CD4-positive, alpha-beta T cell treated with Interleukin-2 at 100 ng/mL for 4 hours (primary cell): ENCODE data around the gene P2RX7.
"Not testable (repeated sequence)": the region's sequence is repeated elsewhere in the genome, so short reads cannot be mapped to it uniquely, and the experiment has no call there.

Experiments
- DNase-seq: peaks from one replicate; pipeline ENCODE4 v3.0.0-alpha.2; 2020; ENCODE audit warnings: low spot score

The P2RX7 gene

DNA sequence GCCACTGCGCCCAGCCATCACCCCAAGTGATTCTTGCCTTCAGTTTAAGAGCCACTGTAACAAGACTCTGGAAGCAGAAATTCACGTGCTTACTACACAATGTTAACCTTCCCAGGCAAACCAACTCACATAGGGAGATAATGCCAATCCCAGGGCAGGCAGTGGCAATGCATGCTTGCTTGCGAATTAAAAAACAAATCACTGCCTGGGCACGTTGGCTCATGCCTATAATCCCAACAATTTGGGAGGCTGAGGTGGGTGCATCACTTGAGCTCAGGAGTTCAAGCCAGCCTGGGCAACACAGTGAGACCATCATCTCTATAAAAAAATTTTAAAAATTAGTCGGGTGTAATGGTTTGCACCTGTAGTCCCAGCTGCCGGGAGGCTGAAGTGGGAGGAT is 39.5 kb downstream of the P2RX7 start:
- no peak for DNase-seq

DNA sequence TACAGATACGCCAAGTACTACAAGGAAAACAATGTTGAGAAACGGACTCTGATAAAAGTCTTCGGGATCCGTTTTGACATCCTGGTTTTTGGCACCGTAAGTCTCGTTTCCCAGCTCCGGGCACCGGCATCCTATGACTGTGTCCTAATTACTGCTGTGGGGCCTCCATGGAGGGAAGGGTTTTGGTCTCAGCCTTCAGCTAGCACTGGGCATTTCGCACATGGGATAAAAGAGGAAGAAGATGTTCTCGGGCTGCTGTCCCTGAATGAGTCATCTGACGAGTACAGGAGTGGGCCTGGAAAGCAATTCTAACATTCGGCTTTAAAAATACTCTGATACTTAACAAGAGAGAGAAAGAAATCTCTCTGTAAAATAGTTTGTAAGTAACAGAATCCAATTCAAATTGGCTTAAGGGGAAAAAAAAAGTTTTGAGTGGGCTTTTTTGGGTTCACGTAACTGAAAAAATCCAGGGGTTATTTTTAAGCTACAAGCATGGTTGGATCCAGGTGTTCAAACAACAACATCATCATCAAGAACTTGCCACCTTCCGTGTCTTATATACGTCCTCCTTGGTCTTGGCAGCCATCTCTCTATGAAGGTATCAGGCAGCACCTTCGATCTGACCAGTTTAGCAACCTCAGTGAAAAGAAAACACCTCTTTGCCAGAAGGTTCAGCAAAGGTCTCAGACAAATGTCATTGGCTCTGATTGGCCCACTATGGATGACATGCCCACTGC is 42.9 kb downstream of the P2RX7 start:
- no peak for DNase-seq

DNA sequence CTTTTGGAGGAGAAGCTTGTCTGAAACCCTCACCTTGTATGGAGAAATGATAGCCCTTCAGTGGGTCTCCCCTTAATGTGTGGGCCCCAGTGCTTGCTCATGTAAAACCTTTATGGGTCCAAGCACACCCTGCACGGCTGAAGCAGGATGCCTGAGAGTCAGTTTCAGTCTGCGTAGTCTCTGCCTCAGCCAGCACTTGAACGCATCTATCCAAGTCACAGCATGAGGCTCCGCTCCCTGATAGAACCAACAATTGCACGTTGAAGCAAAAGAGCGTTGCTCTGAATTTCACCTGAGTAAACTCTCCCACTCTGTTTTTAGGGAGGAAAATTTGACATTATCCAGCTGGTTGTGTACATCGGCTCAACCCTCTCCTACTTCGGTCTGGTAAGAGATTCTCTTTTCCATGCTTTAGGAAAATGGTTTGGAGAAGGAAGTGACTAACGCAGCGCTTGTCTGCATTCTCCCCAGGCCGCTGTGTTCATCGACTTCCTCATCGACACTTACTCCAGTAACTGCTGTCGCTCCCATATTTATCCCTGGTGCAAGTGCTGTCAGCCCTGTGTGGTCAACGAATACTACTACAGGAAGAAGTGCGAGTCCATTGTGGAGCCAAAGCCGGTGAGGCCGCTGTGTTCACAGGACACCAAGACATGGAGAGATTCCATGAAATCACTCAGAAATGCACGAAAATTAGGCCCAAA is 44.3 kb downstream of the P2RX7 start:
- no peak for DNase-seq

DNA sequence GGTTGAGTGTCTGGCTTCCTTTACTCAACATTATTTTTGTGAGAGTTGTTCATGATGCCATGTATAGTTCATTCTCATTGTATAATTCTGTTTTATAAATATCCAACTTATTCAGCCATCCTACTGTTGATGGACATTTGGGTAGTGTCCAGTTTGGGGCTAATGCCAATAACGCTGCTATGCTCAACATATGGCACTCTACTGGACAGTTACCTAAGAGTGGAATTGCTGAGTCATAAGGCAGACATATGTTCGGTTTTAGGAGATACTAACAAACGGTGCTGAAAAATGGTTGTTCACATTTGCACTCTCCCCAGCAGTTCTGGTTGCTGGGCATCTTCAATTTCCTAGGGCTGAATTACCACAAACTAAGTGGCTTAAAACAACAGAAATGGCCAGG is 48.5 kb downstream of the P2RX7 start:
- DNase-seq = no peak

DNA sequence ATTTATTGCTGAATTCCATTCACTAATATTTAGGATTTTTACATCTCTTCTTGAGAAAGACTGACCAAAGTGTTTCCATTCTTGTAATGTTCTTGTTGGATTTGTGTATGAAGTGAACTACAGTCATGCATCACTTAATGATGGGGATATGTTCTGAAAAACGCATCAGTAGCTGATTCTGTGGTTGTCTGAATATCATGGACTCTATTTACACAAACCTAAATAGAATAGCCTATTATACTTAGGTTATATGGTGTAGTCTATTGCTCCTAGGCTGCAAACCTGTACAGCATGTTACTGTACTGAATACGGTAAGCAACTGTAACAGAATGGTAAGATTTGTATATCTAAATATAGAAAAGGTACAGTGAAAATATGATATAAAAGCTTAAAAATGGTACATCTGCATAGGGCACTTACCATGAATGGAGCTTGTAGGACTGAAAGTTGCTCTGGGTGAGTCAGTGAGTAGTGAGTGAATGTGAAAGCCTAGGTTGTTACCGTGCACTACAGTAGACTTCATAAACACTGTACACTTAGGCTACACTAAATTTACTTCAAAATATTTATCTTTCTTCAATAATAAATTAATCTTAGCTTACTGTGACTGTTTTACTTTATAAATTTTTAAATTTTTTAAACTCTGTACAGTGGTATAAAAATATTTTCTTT is 49.7 kb downstream of the P2RX7 start:
- DNase-seq = no peak

DNA sequence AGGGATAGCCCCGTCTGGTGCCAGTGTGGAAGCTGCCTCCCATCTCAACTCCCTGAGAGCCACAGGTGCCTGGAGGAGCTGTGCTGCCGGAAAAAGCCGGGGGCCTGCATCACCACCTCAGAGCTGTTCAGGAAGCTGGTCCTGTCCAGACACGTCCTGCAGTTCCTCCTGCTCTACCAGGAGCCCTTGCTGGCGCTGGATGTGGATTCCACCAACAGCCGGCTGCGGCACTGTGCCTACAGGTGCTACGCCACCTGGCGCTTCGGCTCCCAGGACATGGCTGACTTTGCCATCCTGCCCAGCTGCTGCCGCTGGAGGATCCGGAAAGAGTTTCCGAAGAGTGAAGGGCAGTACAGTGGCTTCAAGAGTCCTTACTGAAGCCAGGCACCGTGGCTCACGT is 51.7 kb downstream of the P2RX7 start:
- no peak for DNase-seq

DNA sequence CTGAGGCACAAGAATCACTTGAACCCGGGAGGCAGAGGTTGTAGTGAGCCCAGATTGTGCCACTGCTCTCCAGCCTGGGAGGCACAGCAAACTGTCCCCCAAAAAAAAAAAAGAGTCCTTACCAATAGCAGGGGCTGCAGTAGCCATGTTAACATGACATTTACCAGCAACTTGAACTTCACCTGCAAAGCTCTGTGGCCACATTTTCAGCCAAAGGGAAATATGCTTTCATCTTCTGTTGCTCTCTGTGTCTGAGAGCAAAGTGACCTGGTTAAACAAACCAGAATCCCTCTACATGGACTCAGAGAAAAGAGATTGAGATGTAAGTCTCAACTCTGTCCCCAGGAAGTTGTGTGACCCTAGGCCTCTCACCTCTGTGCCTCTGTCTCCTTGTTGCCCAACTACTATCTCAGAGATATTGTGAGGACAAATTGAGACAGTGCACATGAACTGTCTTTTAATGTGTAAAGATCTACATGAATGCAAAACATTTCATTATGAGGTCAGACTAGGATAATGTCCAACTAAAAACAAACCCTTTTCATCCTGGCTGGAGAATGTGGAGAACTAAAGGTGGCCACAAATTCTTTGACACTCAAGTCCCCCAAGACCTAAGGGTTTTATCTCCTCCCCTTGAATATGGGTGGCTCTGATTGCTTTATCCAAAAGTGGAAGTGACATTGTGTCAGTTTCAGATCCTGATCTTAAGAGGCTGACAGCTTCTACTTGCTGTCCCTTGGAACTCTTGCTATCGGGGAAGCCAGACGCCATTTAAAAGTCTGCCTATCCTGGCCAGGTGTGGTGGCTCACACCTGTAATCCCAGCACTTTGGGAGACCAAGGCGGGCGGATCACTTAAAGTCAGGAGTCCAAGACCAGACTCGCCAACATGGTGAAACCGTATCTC is 52.6 kb downstream of the P2RX7 start:
- DNase-seq = no peak

DNA sequence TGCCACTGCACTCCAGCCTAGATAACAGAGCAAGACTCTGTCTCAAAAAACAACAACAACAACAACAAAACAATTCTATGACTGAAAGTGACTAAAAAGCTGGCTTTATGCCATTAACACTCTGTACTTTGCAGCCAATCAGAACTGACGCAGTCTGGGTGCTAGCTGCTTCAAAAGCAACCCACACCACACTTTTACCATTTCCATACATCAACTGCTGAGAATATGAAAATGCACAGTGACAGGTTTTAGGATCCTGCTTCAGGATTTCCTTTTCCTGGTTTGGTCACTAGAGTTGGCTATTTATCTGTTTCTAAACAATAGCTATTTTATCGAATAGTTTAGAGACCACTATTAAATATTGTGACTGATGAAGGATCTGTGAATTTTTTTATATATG is 54.1 kb downstream of the P2RX7 start:
- DNase-seq = no peak

DNA sequence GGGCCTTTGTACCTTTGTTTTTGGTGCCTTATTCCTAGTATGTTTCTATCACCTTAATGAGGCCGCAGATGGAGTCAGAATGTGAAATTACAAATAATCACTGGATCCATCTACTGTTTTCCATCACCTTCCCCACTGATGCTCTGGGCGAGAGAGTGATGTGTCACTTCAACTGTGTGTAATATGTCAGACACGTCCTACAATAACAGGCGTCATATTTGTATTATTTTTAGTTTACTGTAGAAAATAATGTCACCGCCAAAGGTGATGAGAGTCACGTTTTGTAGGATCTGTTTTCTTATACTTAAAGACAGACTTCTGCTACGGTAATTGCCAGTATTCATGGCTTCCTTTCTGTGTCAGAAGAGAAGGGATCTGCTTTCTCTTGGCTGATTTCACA is 54.8 kb downstream of the P2RX7 start:
- no peak for DNase-seq

DNA sequence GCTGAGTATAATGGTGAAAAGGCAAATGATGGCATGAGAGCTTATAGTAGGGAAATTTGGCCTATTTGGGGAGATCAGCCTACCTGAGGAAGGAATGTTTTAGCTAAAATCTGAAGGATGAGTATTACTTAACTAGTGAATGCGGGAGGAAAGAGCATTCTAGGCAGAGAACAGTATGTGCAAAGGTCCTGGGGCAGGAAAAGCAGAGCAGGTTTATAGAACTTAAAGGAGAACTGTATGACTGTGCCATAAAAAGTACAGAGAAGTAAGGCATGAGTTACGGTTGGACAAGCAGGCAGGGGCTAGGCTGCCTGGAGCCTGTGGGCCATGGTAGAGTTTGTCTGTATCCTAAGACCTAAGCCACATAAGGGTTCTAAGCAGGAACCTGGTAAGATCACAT is 55.6 kb downstream of the P2RX7 start:
- no peak for DNase-seq

DNA sequence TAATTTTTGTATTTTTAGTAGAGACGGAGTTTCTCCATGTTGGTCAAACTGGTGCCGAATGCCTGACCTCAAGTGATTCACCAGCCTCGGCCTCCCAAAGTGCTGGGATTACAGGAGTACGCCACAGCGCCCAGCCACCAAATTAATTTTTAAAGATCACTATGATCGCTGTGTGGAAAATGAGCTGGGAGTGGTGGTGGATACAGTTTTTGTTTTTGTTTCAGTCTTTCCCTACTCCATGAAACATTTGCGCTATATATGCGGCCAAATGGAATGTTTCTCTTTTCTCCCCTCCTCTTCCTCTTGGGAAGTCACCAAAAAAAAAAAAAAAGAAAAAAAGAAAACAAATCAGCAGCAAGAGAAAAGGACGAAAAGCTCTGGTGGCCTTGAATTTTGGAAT is 56.5 kb downstream of the P2RX7 start:
- DNase-seq = no peak

DNA sequence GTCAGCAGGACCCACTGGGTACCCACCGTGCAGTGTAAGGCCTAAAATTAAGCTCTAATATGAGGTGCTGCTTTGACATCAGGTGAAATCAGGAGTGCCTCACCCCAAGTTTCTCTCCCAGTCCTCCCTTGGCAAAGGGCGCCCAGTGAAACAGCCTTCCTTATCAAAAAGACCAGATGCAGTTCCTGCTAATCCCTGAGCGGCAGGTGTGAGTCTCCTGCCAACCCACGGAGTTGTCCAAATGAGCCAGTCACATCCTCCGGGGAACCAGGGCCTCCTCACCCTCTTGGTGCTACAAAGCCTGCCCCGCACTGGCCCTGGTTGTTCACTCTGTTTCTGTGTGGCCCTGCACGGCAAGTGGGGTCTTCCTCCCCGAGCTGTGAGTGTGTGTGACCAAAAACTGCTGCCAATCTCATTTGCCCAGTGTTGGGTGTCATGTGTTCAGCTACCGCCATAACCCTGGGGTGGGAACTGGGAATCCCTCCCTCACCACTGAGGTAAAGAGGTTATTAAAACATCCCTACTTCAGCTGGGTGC is 57.0 kb downstream of the P2RX7 start:
- DNase-seq = no peak

DNA sequence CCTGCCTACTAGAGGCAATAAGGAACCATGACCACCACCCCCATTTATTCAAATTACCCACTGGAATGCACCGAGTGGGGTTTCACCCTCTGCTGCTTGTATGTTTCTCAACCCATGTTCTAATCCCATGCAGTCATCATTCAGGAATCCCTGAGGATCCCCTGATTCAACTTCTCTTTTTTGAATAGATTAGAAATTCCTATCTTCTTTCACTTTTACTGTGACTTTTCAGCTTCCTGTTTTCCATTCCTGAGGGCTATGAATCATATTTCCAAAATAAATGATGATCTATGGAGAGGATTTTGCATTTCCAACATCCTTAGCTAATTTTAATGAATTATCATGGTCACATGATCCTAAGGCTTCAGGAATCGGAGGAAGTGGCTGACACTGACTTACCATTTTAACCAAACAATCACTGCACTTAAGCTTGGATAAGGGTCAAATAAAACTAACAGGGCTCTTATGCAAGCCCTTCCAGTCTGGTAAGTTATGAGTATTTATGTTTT is 57.9 kb downstream of the P2RX7 start:
- no peak for DNase-seq

DNA sequence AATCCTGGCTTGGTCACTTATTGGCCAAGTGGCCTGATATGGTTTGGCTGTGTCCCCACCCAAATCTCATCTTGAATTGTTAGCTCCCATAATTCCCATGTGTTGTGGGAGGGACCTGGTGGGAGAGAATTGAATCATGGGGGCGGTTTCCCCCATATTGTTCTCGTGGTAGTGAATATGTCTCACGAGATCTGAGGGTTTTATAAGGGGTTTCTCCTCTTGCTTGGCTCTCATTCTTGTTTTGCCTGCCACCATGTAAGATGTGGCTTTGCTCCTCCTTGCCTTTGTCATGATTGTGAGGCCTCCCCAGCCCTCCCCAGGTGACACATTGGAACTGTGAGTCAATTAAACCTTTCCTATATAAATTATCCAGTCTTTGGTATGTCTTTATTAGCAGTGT is 58.5 kb downstream of the P2RX7 start:
- no peak for DNase-seq

DNA sequence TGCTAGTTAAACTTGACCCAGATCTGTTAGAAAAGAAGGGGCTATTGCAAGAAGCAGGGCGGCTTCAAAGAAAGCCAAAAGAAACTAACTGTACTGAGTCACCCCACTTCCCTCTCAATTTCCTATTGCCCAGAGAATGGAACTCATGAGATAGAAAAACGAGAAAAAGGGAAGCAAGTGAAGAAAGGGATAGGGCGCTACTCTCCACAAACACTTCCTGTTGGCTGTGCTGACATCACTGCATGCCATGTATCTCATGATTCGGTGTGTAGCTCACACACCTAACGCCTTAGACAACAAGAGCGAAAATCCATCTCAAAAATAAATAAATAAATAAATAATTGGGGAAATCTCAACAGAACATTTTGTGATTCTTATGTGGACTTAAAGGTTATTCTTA is 64.2 kb downstream of the P2RX7 start:
- DNase-seq = no peak

DNA sequence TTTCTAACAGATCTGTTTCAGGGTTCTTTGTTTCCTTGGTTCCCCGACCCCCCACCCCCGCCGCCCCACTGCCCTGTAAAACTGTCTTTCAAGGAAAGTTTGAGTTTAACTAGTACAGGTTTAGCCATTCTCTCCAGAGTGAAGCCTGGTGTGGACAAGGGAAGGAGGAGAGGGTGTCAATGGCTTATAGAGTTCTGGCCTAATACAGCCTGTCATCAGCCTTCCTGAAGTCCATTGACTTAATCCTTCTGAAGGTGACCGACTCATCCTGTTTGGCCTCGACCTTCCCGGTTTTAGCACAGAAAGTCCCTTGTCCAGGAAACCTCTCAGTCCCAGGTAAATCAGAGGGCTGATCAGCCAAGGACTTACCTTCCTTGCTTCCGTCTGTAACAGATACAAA is 66.3 kb downstream of the P2RX7 start:
- DNase-seq = no peak

DNA sequence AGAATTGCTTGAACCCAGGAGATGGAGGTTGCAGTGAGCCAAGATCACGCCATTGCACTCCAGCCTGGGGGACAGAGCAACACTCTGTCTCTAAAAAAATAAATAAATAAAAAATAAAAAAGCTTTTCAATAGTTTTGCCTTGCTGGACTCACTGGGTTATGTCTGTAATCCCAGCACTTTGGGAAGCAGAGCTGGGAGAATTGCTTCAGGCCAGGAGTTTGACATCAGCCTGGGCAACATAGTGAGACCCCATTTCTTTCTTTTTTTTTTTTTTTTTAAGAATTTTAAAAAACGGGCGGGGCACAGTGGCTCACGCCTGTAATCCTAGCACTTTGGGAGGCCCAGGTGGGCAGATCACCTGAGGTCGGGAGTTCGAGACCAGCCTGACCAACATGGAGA is 68.5 kb downstream of the P2RX7 start:
- DNase-seq = not testable (repeated sequence)

DNA sequence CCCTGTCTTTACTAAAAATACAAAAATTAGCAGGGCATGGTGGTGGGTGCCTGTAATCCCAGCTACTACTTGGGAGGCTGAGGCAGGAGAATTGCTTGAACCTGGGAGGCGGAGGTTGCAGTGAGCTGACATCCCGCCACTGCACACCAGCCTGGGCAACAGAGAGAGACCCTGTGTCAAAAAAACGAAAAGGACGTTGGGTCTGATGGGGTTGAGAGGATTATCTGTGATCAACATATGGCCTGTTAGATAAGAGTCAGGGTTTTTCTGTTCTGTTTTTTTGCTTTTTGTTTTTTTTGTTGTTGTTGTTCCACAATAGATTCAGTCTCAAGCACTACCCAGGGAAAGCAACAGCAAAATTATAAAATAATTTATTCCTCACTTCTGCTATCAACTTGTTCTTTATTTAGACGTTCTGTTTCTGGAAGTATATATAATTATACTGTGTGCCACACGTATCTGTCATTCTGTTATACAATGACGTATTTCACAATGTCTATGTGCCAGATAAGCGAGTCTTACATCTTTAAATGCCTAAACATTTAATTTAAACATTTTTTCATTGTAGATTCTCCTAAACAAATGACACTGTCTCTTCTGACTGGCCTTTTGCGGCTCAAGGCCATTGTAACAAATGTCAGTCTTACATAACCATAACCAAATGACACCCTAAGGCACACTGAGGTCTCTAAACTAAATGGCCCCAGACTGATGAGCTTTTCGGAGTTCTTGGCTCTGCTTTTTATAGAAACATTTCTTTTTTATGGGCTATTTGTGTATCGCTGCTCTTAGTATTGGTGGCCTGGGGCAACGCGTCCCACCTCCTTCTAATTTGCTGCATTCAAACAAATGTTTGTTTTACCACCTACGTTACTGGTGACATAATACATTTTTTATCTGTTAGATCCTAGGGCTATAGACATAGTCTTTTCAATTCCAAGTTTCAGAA is 70.0 kb downstream of the P2RX7 start:
- DNase-seq = no peak

DNA sequence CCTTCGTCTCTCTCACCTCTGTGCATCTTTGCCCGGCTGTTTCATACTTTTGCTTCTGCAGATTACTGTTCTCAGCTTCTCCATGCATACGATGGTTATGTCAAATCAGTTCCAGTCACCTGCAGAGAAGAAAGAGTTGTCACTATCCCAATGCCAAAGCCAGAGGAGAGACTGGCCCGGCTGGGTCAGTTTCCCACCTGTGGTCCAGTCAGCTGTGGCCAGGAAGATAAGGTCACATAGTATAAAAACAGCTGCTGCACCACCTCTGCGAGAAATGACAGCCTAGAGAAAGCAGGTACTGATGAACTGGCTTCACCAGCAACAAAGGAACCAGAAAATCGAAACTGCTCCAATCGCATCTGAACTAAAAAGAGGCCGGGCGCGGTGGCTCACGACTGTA is 70.8 kb downstream of the P2RX7 start:
- DNase-seq = no peak

DNA sequence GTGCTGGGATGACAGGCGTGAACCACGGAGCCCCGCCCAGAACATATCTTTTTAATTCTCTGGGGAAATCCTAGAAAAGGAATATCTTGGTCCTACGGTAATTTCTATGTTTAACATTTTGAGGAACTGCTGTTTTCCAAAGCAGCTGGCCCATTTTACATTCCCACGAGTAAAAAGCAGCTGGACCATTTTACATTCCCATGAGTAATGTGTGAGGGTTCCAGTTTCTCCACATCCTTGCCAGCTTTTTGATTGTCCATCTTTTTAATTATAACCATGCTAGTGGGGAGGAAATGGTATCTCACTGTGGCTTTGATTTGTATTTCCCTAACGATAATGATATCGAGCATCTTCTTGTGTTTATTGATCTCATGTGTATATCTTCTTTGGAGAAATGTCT is 72.8 kb downstream of the P2RX7 start:
- no peak for DNase-seq

DNA sequence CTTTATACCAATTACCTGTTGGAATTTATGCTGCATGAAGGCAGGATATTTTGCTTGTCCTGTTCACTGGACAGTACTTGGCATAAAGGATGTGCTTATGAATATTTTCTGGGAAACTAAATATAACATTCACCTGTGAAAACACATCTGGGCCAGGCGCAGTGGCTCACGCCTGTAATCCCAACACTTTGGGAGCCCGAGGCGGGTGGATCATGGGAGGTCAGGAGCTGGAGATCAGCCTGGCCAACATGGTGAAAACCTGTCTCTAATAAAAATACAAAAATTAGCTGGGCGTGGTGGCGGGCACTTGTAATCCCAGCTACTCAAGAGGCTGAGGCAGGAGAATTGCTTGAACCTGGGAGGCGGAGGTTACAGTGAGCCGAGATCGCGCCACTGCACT is 75.9 kb downstream of the P2RX7 start:
- DNase-seq = not testable (repeated sequence)
